HG02973 (cell line): Measurements from ENCODE around the gene HDAC6.

Experiments used
- ATAC-seq: cut with Tn5 transposase; IDR thresholded peaks from one replicate; pipeline ENCODE4 v1.9.1; 2021; ENCODE audit warnings: moderate library complexity; ENCODE audit not compliant: unreplicated experiment

Gene HDAC6

DNA sequence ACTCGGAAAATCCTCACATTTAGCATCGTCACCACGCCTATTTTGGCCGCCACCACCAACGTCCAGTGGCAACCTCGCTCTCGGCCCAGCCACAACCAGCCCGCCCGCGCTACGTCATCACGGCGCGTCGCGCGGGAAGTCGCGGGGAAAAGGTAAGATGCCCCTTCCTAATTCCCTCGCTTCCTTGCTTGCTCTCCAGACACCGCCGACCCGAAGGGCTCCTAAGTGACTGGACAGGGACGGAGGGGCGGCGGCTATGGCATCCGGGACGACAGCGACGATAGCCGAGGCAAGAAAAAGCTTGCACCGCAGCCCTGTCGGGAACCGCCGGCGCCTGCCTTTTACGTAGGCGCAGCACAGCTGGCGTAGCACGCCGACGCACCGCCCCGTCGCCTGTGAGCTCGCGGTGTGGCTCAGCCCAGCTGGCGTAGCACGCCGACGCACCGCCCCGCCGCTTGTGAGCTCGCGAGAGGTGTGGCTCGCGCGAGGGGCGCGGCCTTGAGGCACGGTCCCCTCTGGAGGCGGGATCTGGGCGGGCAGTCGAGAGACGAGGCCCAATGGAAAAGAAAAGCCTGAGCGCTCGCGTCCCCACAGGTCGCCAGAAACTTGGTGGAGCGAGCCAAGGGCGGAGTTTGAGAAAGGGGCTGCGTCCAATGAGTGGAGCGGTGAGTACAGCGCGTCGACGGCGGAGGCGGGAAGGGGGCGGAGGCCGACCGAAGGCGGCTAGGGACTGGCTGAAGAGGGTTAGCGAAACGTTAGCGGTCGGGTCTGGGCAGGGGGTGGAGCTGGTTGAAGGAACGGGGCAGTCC is at the start of gene HDAC6:
HDAC6 (plus strand) TSS at position 788 of the 809 bp plus-strand sequence. CDS start 626 bp downstream, outside the sequence.
- ATAC-seq: peak; percentile 85

DNA sequence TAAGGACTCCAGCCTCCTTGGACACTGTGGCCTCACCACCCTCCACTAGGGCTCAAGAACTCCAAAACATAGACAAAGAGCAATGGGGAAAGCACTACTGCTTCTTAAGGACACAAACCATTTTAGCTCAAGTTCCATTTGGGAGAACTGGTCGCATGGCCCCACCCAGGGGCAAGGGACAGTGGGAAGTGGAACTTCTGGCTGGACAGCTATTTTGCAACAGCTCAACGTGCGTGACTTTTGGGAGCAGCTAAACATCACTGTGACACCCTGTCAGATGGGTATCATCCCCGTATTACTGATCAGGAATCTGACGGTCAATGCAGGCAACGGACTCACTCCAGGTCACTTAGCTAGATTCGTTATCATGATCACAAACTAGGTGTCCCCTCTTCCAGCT is 49.4 kb upstream of the HDAC6 start:
- no peak for ATAC-seq

DNA sequence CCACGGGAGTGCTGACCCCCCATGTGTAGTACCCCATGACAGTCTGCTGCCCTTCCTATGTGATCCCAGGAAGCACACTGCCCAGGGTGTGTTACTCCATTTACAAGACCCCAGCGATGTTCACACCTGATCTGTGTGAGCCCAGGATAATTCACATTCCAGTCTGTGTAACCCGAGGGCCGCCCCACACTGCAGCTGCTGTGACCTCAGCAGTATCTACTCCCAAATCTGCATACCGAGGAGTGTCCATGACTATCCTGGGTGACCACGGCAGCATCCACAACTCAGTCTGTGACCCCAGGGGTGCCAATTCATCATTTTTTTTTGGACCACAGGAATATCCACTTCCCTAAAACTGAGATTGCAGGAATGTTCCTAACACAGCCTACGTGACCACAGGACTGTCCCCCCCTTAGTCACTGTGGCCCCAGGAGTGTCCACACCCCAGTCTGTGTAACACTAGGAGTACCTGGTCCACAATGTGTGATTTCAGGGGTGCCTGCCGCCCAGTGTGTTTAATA is 48.1 kb upstream of the HDAC6 start:
- no peak for ATAC-seq

DNA sequence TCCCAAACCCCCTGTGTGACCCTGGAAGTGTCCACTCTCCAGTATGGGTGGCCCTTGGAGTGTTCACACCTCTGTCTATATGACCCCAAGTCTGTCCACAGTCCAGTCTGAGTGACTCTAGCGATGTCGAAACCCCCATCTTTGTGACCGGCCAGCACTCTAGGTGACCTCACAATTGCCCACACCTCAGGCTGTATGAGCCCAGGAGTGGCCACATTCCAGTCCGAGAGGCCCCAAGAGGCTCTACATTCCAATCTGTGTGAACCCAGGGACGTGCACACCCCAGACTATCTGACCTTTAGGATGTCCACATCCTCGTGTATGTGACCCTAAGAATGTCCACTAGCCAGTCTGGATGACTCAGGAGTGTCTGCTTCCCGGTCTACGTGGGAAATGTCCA is 47.6 kb upstream of the HDAC6 start:
- ATAC-seq: no peak

DNA sequence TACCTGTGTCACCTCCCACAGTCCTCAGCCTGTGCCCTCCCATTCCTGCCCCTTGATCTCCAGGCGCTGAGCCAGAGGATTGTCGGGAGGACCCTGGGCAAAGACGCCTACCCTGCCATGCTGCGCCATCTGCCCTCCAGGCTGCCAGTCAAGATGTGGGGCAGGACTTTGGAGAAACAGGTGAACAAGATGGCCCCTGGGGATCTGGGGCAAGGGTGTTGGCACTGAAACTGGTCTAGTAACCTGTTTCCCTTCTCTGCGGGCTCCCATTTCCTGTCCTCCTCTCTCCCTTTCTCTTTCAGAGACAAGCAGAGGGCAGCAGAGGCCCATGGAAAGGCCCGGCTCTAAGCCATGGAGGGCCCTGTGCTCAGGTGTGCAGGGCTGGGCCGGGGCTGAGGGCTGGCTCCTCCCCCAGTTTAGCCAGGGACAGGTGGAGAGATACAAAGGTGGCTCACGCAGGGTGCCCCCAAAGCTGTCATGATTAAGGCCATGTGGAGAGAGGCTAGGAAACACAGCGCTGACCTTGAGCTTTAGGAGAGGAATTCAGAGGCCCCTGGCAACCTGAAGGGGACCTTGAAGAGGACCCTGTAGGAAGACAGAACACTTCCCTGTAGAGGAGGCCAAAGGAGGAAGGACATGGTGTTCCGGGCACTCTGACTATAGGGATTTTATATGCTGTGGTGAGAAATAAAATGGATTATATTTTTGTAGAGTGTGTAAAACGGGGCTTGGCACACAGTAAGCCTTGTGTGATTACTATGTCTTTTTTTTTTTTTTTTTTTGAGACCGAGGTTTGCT is 40.0 kb upstream of the HDAC6 start, which contains the start of gene GLOD5:
GLOD5 (plus strand) TSS at position 74 of the 798 bp plus-strand sequence; CDS start at position 118, 44 bp downstream.
- no peak for ATAC-seq

DNA sequence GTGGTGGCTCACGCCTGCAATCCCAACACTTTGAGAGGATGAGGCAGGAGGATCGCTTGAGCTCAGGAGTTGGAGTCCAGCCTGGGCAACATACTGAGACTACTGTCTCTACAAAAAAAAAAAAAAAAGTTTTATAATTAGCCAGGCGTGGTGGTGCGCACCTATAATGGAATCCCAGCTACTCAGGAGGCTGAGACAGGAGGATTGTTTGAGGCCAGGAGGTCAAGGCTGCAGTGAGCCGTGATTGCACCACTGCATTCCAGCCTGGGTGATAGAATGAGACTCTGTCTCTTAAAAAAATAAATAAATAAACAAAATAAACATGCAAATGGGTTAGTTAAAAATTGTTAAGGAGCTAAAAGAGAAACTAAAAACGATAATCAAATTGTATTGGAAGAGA is 32.6 kb upstream of the HDAC6 start:
- ATAC-seq: no peak

DNA sequence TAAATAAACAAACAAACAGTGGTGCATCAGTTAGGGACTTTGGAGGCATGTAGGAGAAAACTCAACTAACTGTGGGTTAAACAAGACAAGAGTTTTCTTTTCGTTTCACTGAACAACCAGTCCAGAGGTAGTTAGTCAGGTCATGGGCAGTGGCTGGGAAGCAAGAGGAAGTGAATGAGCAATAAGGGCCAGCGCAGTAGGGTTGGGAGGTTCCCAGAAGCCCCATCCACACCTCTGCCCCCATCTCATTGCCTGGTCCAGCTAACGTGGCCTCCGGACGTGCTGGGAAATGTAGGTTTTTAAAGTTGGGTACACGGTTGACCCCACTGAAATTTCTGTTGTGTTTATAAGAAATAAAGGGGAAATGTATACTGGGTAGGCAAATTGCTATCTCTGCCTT is 31.6 kb upstream of the HDAC6 start:
- no peak for ATAC-seq

DNA sequence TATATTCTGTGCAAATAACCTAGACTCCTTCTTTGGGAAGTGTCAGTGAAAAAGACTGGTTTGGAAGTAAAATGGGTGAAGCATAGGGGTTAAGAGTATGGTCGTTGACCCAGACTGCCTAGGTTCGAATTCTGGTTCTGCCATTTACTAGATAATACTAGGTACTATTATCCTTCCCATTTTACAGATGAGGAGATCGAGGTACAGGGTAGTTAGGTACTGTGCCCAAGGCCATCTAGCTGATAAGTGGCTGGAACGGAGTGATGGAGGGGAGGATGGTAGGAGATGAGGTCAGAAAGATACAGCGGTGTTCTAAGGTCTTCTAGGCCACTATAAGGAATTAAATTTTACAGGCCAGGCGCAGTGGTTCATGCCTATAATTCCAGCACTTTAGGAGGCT is 29.3 kb upstream of the HDAC6 start:
- ATAC-seq: no peak

DNA sequence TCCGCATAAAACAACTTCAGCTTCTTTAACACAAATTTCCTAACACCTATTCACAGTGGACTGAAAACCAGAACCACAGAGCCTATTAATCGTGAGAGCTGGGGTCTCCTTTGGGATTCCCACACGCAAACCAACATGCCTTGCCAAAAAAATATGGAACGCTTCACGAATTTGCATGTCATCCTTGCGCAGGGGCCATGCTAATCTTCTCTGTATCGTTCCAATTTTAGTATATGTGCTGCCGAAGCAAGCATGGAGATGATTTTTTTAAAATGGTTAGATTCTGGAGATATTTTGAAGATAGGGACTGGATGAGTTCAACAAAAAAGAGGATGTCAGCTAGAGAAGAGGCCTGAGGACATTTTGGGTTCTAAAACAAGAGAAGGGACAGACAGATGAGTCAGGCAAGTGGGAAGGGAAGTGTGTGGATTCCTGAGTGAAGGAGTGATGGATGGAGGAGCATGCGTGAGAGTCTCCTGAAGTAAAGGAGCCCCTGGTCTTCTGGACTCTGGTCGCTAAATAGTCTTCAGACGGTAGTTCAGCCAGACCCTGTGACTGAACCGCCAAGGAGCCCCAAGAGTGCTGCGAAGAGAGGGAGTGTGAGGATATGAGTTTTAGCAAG is 24.9 kb upstream of the HDAC6 start:
- ATAC-seq: no peak

DNA sequence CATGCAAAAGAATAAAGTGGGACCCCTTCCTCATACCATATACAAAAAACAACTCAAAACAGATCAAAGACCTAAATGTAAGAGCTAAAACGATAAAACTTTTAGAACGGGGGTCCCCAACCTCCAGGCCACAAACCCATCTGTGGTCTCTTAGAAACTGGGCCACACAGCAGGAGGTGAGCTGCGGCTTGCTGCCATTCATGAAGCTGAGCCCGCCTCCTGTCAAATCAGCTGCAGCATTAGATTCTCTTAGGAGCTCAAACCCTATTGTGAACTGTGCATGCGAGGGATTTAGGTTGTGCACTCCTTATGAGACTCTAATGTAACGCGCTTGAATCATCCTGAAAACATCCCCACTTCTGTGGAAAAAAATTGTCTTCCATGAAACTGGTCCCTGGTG is 22.5 kb upstream of the HDAC6 start:
- ATAC-seq: no peak

DNA sequence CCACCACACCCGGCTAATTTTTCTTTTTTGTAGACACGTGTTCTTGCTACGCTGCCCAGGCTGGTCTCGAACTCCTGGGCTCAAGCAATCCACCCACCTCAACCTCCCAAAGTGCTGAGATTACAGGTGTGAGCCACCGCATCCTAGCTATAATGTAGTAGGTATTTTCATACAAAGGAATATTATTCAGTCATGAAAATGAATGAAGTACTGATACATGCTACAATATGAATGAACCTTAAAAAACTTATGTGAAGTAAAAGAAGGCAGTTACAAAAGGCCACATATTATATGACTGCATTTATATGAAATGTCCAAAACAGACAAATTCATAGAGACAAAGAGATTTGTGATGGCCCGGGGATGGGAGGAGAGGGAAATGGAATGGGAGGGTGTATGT is 20.2 kb upstream of the HDAC6 start:
- ATAC-seq: no peak

DNA sequence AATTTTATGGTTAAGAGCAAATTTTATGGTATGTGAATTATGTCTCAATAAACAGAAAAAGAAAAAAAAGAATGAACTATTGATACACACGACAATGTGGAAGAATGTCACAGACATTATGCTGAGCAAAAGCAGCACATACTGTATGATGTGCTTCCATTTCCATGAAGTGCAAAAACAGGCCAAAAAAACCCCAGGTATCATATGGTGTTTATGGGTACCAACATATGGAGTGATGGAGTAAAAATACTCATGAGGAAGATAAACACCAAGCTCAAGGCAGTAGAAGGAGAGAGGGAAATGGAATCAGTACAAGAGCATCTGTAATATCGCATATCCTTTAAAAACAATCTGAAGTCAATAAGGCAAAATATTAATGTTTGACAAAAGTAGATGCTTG is 19.7 kb upstream of the HDAC6 start:
- ATAC-seq: no peak

DNA sequence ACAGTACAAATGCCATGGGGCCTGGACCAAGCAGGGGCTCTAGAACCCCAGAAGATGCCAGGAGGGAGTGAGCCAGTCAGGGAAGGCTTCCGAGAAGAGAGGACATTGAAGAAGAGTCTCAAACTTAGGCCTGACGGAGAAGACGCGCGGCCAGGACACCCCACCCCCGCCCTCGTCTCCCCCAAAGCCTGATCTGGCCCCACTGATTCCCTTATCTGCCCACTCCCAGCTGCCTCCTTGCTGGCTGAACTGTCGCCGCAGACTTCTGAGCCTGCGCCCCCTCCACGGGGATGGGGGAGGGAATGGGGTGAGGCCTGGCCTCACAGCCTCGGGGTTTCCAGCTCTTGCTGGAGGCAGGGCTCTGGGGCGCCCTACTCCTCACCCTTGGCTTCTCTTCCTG is 19.1 kb upstream of the HDAC6 start:
- ATAC-seq: no peak

DNA sequence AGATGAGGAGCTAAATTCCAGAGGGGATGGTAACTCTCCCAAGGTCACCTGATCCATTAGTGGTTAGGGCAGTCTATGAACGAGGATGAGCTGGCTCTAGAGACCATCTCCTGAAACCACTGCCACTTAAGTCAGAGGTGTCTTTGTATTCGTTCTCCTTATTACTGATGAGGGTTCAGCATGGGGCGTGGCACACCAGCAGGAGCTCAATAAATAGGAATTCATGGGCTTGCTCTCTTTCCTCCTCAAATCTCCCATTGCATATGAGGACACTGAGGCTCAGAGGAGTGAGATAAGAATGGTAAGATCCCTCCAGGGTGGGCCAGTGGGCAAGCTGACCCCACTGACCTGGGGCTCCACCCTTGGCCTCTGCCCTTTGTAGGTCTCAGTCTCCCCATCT is 17.1 kb upstream of the HDAC6 start:
- ATAC-seq: no peak

DNA sequence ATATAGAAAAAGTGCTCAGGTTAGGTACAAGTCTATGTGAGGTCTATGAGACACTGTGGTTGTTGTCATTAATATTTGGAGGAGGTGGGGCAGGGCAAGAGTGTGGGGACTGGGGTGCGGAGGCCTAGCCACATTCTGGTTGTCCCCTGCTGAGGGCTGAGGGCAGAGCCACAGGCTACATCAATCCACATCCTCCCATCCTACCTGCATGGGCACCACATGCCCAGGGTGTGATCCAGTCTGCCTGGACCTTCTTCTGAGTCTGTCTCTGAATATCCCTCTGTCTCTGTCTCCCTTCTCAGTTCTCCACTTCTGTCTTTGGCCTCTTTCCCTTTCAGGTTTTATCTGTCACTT is 16.7 kb upstream of the HDAC6 start:
- no peak for ATAC-seq

DNA sequence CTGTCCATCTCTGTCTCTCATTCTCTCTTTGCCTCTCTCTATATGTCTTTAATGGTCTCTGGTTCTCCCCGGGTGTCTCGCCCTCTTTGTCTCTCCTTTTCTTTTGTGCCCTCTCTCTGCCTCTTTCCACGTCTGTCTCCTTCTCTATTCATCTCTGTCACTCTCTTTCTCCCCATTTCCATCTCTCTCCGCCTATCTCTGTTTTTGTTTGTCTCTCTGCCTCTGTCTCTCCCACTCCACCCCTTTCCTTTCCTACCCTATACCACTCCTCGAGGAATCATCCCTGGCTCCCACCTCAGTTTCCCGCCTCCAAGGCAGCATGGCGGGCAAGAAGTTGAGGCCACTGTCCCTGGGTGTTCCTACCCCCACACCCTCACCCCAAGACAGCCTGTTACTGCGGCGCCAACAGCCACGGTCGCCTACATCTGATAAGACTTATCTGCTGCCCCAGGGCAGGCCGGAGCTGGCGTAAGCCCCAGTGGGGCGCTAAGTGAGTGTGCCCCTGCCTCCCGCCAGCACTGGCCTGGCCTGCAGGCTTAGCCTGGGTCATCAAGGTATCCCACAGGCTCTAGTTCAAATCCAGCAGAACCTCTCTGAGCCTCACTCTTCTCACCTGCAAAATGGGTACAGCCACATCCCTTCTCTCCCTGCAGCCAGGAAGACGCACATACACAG is 16.2 kb upstream of the HDAC6 start:
- ATAC-seq: no peak

DNA sequence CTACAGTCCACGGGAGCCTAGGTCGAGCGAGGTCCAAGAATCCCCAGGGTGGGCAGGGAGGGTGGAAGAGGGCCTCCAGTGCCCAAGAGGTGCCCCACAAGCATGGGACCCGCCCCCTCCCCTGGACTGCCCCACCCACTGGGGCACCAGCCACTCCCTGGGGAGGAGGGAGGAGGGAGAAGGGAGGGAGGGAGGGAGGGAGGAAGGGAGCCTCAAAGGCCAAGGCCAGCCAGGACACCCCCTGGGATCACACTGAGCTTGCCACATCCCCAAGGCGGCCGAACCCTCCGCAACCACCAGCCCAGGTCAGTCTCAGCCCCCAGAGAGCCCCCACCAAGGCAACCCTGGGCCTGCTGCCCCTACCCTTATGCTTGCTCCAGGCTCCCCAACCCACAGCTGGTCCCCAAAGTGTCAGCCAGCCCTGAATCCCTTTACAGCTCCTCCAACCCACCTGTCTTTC is 15.5 kb upstream of the HDAC6 start, which contains the start of gene GATA1:
GATA1 (plus strand) TSS at position 250 of the 460 bp plus-strand sequence. CDS start 4,520 bp downstream, outside the sequence.
- no peak for ATAC-seq

DNA sequence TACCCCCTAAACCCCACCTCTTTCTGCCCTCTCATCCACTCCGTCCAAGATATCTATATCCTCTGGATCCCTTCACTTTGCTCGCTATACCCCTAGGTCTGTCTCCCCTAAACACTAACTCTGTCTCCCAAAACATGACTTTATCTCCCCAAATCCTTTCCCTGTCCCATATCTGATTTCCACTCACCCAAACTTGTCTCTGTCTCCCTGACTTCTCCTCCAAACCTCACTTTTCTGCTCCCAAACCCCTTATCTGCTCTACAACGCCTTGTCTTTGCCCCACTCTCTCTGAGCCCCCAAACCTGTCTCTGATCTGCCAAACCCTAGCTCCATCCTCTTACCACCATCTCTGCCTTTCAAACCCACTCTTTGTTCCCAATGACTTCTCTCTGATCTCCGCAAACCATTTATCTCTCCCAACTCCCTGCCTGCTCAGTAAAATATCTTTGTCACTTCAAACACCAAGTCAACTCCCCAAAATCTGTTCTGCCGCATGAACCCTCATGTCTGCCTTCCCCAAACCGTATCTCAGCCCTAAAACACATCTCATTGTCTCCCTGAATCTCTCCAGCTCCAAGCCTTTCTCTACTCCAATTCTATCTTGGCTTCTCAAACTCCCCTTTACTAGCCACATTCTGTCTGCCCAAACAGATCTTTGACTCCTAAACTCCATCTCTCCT is 14.9 kb upstream of the HDAC6 start:
- ATAC-seq: no peak

DNA sequence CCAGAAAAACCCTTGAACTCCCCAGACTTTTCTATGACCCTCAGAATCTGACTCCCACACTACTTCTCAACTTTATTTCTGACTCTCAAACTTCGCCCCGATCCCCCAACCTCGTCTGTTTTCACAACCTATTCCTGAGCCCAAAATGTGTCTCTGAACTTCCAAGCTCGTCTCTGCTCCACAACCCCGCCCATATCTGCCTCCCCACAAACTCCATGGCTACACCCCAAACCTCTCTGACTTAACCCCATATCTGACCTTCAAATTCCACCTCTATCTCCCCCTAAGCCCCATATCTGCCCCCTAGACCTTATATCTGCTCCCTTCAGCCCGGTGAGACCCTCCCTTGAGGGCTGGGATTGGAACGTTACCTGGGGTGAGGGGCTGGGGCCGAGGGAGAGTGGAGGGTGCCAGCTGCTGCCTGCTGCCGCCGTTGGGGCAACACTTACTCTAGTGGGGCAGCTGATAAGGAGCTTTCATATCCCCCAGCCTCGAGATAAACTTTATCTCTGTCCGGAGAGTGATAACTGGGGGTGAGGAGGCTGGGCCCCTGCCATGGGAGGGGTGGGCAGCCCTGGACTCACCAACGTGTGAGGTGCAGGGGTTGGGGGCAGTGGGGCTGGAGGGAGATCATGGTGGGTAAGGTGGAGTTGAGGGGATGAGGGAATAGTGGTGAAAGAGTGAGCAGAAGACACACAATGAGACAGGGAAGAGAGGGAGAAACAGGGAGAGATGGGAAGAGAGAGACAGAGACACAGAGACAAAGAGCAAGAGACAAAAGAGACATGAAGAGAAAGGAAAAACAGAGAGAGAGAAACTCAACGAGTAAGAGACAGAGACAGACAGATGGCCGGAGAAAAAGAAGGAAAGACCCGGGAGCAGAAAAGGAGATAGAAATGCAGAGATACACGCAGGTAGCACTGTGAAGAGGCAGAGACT is 14.1 kb upstream of the HDAC6 start:
- no peak for ATAC-seq
